Glutamatergic neuron (in vitro differentiated cells): ENCODE data around the gene MS4A15. TPM values are rescaled to one million over a fixed set of nuclear protein-coding genes. Genes with fewer than 3 reads are reported as not detected.

ENCODE experiments used
- DNase-seq: peaks from one replicate; pipeline ENCODE4 v3.0.0; 2022
- H3K27ac Mint-ChIP-seq: one replicate; pipeline ENCODE4 v1.8.0; 2020; ENCODE audit warnings: mild to moderate bottlenecking, mixed read lengths, inconsistent platforms; ENCODE audit not compliant: unreplicated experiment
- H3K27me3 Mint-ChIP-seq: one replicate; pipeline ENCODE4 v1.8.0; 2020; ENCODE audit warnings: mild to moderate bottlenecking, moderate library complexity, mixed read lengths, inconsistent platforms; ENCODE audit not compliant: unreplicated experiment
- H3K36me3 Mint-ChIP-seq: one replicate; pipeline ENCODE4 v1.8.0; 2020; ENCODE audit warnings: mild to moderate bottlenecking, mixed read lengths, inconsistent platforms; ENCODE audit not compliant: unreplicated experiment
- H3K4me1 Mint-ChIP-seq: one replicate; pipeline ENCODE4 v1.8.0; 2020; ENCODE audit warnings: mild to moderate bottlenecking, low read depth, mixed read lengths, inconsistent platforms; ENCODE audit not compliant: unreplicated experiment
- H3K4me3 Mint-ChIP-seq: one replicate; pipeline ENCODE4 v1.8.0; 2020; ENCODE audit warnings: mild to moderate bottlenecking, mixed read lengths, inconsistent platforms; ENCODE audit not compliant: unreplicated experiment
- H3K9me3 Mint-ChIP-seq: one replicate; pipeline ENCODE4 v1.8.0; 2020; ENCODE audit warnings: mild to moderate bottlenecking, moderate library complexity, mixed read lengths, inconsistent platforms; ENCODE audit not compliant: unreplicated experiment
- CTCF ChIP-seq: fragments of 200-600 bp; sonication (generic); IDR thresholded peaks from one replicate; pipeline ENCODE4 v1.5.0; 2021; ENCODE audit not compliant: partially characterized antibody, unreplicated experiment
- total RNA-seq: library from RNA; stranded (reverse); fragmentation: NEBNext Ultra II Directional; extraction: Animal tissue kit (Norgen Biotek cat#: 25700); gene quantifications from one replicate; pipeline ENCODE4 v1.2.1, GENCODE V29; 2021; ENCODE audit not compliant: unreplicated experiment

MS4A15 gene
- total RNA-seq, 1 donor from 2014 or later, result not detected

GRCh38 chr11:60797846-60798630 lies 41.4 kb downstream of the MS4A15 start:
- H3K4me3 Mint-ChIP-seq, result no peak overlapping the region

DNA sequence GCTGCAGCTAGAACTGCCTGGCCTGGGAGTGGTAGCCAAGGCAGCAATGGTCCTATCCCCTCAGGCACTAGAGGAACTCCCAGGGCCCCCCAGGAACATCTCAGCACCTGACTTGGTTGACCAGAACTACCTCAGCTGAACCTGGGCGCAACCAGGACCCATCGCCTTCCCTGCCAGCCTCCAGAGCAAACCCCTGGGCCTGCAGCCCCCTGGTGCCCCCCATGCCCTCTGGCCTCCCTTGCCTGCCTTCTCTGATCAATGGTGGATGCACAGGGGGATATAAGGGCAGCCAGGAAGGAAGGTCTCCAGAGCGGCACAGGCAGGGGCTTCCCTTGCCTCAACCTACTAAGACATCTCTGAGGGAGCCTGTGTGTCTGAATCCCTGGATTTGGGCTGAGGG lies 42.0 kb downstream of the MS4A15 start:
- Mint-ChIP-seq H3K4me3 (no peak overlapping the region), H3K9me3 (peaks cover 6% of the 10 kb centered on the region)

More at GRCh38 chr11:60797846-60798630, 41.4 kb downstream of the MS4A15 start:
- Mint-ChIP-seq H3K27me3 (peaks cover 3% of the 10 kb centered on the region), H3K36me3 (peaks cover 8% of the 10 kb centered on the region), H3K27ac (no peak overlapping the region), H3K9me3 (peaks cover 6% of the 10 kb centered on the region), H3K4me1 (no peaks in the 10 kb centered on the region)
- DNase-seq, result no peak
- TF ChIP-seq CTCF, result no peak

DNA sequence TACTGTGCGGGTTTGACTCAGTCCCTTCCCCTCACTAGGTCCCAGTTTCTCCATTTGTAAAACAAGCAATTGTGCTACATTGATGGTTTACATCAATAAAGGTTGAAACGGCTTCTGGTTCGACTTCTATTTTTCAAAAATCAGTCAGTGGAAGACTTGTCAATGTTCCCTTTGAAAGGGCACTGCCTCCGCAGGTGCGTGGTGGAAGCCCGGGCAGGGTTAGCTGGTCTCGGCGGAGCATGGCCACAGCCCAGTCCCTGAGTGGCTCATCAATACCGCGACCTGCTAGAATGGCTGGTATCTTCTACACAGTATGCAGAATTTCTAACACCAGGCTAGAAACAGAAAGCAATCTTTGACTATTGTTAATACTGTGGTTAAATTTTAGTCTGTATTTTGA lies 44.5 kb downstream of the MS4A15 start:
- Mint-ChIP-seq H3K9me3 (peaks cover 6% of the 10 kb centered on the region), H3K36me3 (peaks cover 8% of the 10 kb centered on the region), H3K27ac (no peak overlapping the region), H3K4me1 (no peaks in the 10 kb centered on the region), H3K27me3 (peaks cover 3% of the 10 kb centered on the region), H3K4me3 (no peak overlapping the region)
- no peak for DNase-seq
- no peak for TF ChIP-seq CTCF

More for the DNA sequence above, 42.0 kb downstream of the MS4A15 start:
- TF ChIP-seq CTCF, result no peak
- Mint-ChIP-seq H3K36me3 (peaks cover 4% of the 10 kb centered on the region), H3K4me1 (no peaks in the 10 kb centered on the region), H3K27ac (no peak overlapping the region), H3K27me3 (peaks cover 3% of the 10 kb centered on the region)
- DNase-seq, result no peak

- Mint-ChIP-seq H3K27me3 (peaks cover 5% of the 10 kb centered on the region), H3K27ac (no peak overlapping the region), H3K36me3 (peaks cover 8% of the 10 kb centered on the region), H3K4me3 (no peak overlapping the region), H3K9me3 (peaks cover 7% of the 10 kb centered on the region), H3K4me1 (no peaks in the 10 kb centered on the region)
- TF ChIP-seq CTCF, result no peak
- DNase-seq, result no peak
Measured at GRCh38 chr11:60803273-60803936, 46.7 kb downstream of the MS4A15 start.

GRCh38 chr11:60809249-60809648 lies 52.6 kb downstream of the MS4A15 start:
- no peaks in the 10 kb centered on the region for H3K4me1 Mint-ChIP-seq
- H3K27ac Mint-ChIP-seq, result no peak overlapping the region

More at GRCh38 chr11:60809249-60809648, 52.6 kb downstream of the MS4A15 start:
- DNase-seq, result no peak
- TF ChIP-seq CTCF, result no peak
- Mint-ChIP-seq H3K9me3 (peaks cover 8% of the 10 kb centered on the region), H3K4me3 (no peak overlapping the region), H3K27me3 (peaks cover 4% of the 10 kb centered on the region), H3K36me3 (peaks cover 8% of the 10 kb centered on the region)
